OCI-LY7 (cell line): ENCODE measurements around the gene ZNF540. TPM values are rescaled to one million over a fixed set of nuclear protein-coding genes. Genes with fewer than 3 reads are reported as not detected.

Experiments
- Bru-seq: library from RNA; stranded (reverse); fragments of 400-500 nt; gene quantifications from one replicate; lab custom pipeline; 2021; lab: Mats Ljungman, UMichigan
- BruChase-seq, 2 experiments: library from RNA; stranded (reverse); fragments of 400-500 nt; gene quantifications; one replicate each; lab custom pipeline; 2021; lab: Mats Ljungman, UMichigan
- BruUV-seq: library from RNA; stranded (reverse); fragments of 400-500 nt; replicated peaks from 2 replicates; lab custom pipeline; 2021; lab: Mats Ljungman, UMichigan
- CTCF ChIA-PET: fragments of 300-600 bp; sonication (Branson Sonifier 250); formaldehyde crosslinking; loops from one replicate; lab custom pipeline; 2022; ENCODE audit warnings: antibody characterized with exemption; ENCODE audit not compliant: unreplicated experiment; lab: Charles Lee
- POLR2A ChIA-PET: fragments of 300-600 bp; sonication (Branson Sonifier 250); formaldehyde crosslinking; loops from one replicate; lab custom pipeline; 2022; ENCODE audit warnings: antibody characterized with exemption; lab: Charles Lee
- DNase-seq: peaks from one replicate; pipeline ENCODE4 v3.0.0-alpha.2; 2015; ENCODE audit warnings: low spot score
- H2AFZ ChIP-seq: fragments of 200-600 bp; sonication (generic), shearing (Covaris generic); 2 replicates; pipeline ENCODE4 v1.6.1; 2014; ENCODE audit warnings: mild to moderate bottlenecking, antibody characterized with exemption, low read length, moderate library complexity
- H3K27ac ChIP-seq: fragments of 200-600 bp; sonication (generic); 2 replicates; pipeline ENCODE4 v1.5.1; 2014; ENCODE audit warnings: mixed run types, low read depth, mild to moderate bottlenecking, moderate library complexity, low read length, inconsistent platforms; ENCODE audit not compliant: poor library complexity, severe bottlenecking
- H3K36me3 ChIP-seq: fragments of 200-600 bp; sonication (generic); 2 replicates; pipeline ENCODE4 v1.6.1; 2014; ENCODE audit warnings: mild to moderate bottlenecking, antibody characterized with exemption, low read length, moderate library complexity, mixed read lengths; ENCODE audit not compliant: insufficient read depth
- H3K4me1 ChIP-seq: fragments of 200-600 bp; sonication (generic); 2 replicates; pipeline ENCODE4 v1.5.1; 2014; ENCODE audit warnings: mild to moderate bottlenecking, low read length; ENCODE audit not compliant: insufficient read depth, poor library complexity, severe bottlenecking
- H3K4me2 ChIP-seq: fragments of 200-600 bp; sonication (generic); 2 replicates; pipeline ENCODE4 v1.6.1; 2014; ENCODE audit warnings: mild to moderate bottlenecking, low read length
- H3K4me3 ChIP-seq: fragments of 200-600 bp; sonication (generic); 2 replicates; pipeline ENCODE4 v1.5.1; 2014; ENCODE audit warnings: mild to moderate bottlenecking, low read depth, low read length; ENCODE audit not compliant: poor library complexity, severe bottlenecking
- H3K79me2 ChIP-seq: fragments of 200-600 bp; sonication (generic); 2 replicates; pipeline ENCODE4 v1.6.1; 2016; ENCODE audit warnings: low read depth, mild to moderate bottlenecking, low read length, moderate library complexity, mixed read lengths; ENCODE audit not compliant: insufficient read depth
- H3K9me2 ChIP-seq: fragments of 200-600 bp; sonication (generic); 2 replicates; pipeline ENCODE4 v1.6.1; 2016; ENCODE audit warnings: mild to moderate bottlenecking, low read length, mixed read lengths; ENCODE audit not compliant: insufficient read depth
- H3K9me3 ChIP-seq: fragments of 200-600 bp; sonication (generic); 2 replicates; pipeline ENCODE4 v1.6.1; 2014; ENCODE audit warnings: mild to moderate bottlenecking, mixed run types, low read length, mixed read lengths
- H4K20me1 ChIP-seq: fragments of 200-600 bp; sonication (generic); 2 replicates; pipeline ENCODE4 v1.6.1; 2014; ENCODE audit warnings: mild to moderate bottlenecking, antibody characterized with exemption, low read length, moderate library complexity, mixed read lengths; ENCODE audit not compliant: insufficient read depth
- EZH2phosphoT487 ChIP-seq: fragments of 200-600 bp; sonication (generic); IDR thresholded peaks from 2 replicates; pipeline ENCODE4 v1.6.1; 2018; ENCODE audit warnings: low read depth, borderline replicate concordance, mild to moderate bottlenecking, mixed run types, antibody characterized with exemption, low read length, moderate library complexity, mixed read lengths
- intact Hi-C: fragments of 100-400 bp; cut with micrococcal nuclease; formaldehyde crosslinking; loops from one replicate; pipeline ENCODE4 v1.10.0; 2022; ENCODE audit not compliant: unreplicated experiment
- long read RNA-seq: library from polyadenylated mRNA; stranded (forward); transcript quantifications from one replicate; pipeline ENCODE4 v2.0.0, GENCODE V29; 2022
- total RNA-seq, 2 experiments: library from RNA; depleted of rRNA in 1 of 2; stranded (reverse); fragments of >200 nt in 1 of 2; shearing (Covaris generic) in 1 of 2; gene quantifications; 2 replicates each; pipeline ENCODE4 v1.2.3, GENCODE V29; 2014 to 2022
- TF ChIP-seq, protein P1 (sequence below): fragments of 200-600 bp; sonication (generic); conservative IDR thresholded peaks from 2 replicates; pipeline ENCODE4 v1.5.1; 2014; ENCODE audit warnings: mild to moderate bottlenecking, antibody characterized with exemption, low read length, moderate library complexity, mixed read lengths

Gene ZNF540
- total RNA-seq (2014; rRNA removed; shearing (Covaris generic)) (0.44 and 0.59 TPM in 2 replicates), total RNA-seq (2022) (0.39 and 0.46 TPM in 2 replicates), Bru-seq, nascent RNA (percentile 29 among the genes with signal in this experiment), BruChase-seq, experiment 1, labeled RNA remaining after a 6-hour chase (percentile 27 among the genes with signal in this experiment), BruChase-seq, experiment 2, labeled RNA remaining after a 2-hour chase (percentile 33 among the genes with signal in this experiment)
- long read RNA-seq, partial matches to known transcripts: 0 of 28 reads
- long read RNA-seq, other reads (novel, unspliced or antisense): 26 of 28 reads

DNA sequence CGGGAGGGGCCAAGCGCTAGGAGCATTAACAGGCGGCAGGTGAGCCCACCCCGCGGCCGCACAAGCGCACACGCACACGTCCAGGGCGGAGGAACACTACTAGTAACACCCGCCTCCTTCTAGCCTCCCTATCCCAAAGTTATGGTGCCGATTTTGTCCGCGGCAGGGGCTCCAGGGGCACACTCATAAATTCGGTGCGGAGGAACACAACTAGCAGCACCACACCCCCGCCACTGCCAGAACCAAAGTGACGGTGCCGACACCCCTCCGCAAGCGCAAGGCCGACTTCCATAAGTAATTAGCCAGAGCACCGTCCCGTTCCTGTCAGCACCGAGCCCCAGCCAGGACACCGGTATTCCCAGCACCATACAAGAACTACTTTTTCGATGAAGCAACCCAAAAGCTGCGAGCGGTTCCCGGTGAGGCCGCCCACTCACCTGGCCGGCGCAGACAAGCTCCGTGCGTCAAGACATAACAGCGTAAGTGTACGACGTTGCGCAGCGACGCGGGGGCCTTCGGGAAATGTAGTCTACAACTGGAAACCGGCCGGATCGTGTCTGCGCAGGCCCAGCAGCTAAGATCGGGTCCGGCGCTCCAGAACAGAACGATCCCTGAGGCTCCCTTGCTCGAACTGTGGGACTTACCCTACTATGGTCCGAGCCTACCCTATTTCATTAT lies at the start of gene ZNF540, which contains the start of gene ZNF571:
TSS of gene ZNF540 (plus strand) at position 573 of the 678 bp plus-strand sequence. CDS start 3,572 bp downstream, outside the sequence.
TSS of gene ZNF571 (minus strand) at position 489 of the 678 bp plus-strand sequence. CDS start 8,116 bp downstream, outside the sequence.
- Histone ChIP-seq H2AFZ (peak within 1 kb of the TSS; percentile 71), H3K9me2 (no peaks in the 10 kb centered on the region), H3K79me2 (no peaks in the 10 kb centered on the region), H3K27ac (peak within 1 kb of the TSS; percentile 15), H3K9me3 (0 out of 2 replicates have a peak, but pooled peaks cover 4% of the 10 kb centered on the region), H4K20me1 (no peaks in the 10 kb centered on the region), H3K4me3 (peak within 1 kb of the TSS; percentile 75), H3K36me3 (no peaks in the 10 kb centered on the region), H3K4me2 (peak within 1 kb of the TSS; percentile 70), H3K4me1 (peaks cover 3% of the 10 kb centered on the region)
- DNase-seq: peak; percentile 85
- TF ChIP-seq, protein P1, sequence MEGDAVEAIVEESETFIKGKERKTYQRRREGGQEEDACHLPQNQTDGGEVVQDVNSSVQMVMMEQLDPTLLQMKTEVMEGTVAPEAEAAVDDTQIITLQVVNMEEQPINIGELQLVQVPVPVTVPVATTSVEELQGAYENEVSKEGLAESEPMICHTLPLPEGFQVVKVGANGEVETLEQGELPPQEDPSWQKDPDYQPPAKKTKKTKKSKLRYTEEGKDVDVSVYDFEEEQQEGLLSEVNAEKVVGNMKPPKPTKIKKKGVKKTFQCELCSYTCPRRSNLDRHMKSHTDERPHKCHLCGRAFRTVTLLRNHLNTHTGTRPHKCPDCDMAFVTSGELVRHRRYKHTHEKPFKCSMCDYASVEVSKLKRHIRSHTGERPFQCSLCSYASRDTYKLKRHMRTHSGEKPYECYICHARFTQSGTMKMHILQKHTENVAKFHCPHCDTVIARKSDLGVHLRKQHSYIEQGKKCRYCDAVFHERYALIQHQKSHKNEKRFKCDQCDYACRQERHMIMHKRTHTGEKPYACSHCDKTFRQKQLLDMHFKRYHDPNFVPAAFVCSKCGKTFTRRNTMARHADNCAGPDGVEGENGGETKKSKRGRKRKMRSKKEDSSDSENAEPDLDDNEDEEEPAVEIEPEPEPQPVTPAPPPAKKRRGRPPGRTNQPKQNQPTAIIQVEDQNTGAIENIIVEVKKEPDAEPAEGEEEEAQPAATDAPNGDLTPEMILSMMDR: no peak
- no peak for TF ChIP-seq EZH2phosphoT487
- CTCF ChIA-PET: no interaction called here
- TSS peak; percentile 69 for BruUV-seq
- intact Hi-C loops: loop anchor here (5.0 kb wide), 1 partner anchor 127 kb away; the partner anchor contains the start of genes ZNF569 and ZNF570
- POLR2A ChIA-PET: interaction anchor here (0.6 kb wide), 2 partner anchors 178 to 250 kb away, joined by 3 to 4 read pairs; no protein-coding TSS in a partner anchor

GRCh38 chr19:37551129-37551993 lies 43.3 kb upstream of the ZNF540 start:
- 0 out of 2 replicates have a peak, but pooled peaks cover 10% of the 10 kb centered on the region for H3K9me3 ChIP-seq
- no peak overlapping the region for H2AFZ ChIP-seq
- no peaks in the 10 kb centered on the region for H3K9me2 ChIP-seq
- DNase-seq: no peak
- no peaks in the 10 kb centered on the region for H3K79me2 ChIP-seq
- H3K36me3 ChIP-seq: no peaks in the 10 kb centered on the region
- CTCF ChIA-PET: no interaction called here
- intact Hi-C loops: no loop called here
- POLR2A ChIA-PET: interaction anchor here (0.6 kb wide), 1 partner anchor 85 kb away, joined by 6 read pairs; no protein-coding TSS in a partner anchor
- no peak overlapping the region; the same call in 1 of the 2 replicates for H3K4me2 ChIP-seq
- no peak overlapping the region for H3K27ac ChIP-seq
- H4K20me1 ChIP-seq: no peaks in the 10 kb centered on the region
- TF ChIP-seq, protein P1: no peak
- TF ChIP-seq EZH2phosphoT487: no peak
- no TSS peak for BruUV-seq
- H3K4me3 ChIP-seq: no peak overlapping the region
- H3K4me1 ChIP-seq: no peaks in the 10 kb centered on the region
